Right cardiac atrium (tissue), 5 donors: ENCODE measurements around the gene MRPS23. TPM values are rescaled to one million over a fixed set of nuclear protein-coding genes. Genes with fewer than 3 reads are reported as not detected.
A peak's percentile ranks its signal among the peaks of the same experiment; 100 is the strongest.

Experiments used
- ATAC-seq, 2 donors: fragments of 200-7000 bp; cut with Tn5 transposase; one replicate each; pipeline versions ENCODE4 v1.8.0 to v1.9.1; 2020; ENCODE audit warnings: moderate library complexity in 2 of 2, mild to moderate bottlenecking in 1 of 2
- DNase-seq, 3 donors: peaks; one replicate each; pipeline ENCODE4 v3.0.0-alpha.2; 2020
- H3K27ac ChIP-seq: one replicate; pipeline ENCODE4 v1.5.1; 2013; ENCODE audit warnings: mild to moderate bottlenecking, low read length, control low read depth, moderate library complexity
- H3K27me3 ChIP-seq: one replicate; pipeline ENCODE4 v1.6.1; 2013; ENCODE audit not compliant: control insufficient read depth, insufficient read depth
- H3K4me1 ChIP-seq: one replicate; pipeline ENCODE4 v1.6.1; 2013; ENCODE audit warnings: low read length; ENCODE audit not compliant: control insufficient read depth, insufficient read depth
- H3K4me3 ChIP-seq: one replicate; pipeline ENCODE4 v1.5.1; 2013; ENCODE audit warnings: low read length, control low read depth
- H3K9me3 ChIP-seq: one replicate; pipeline ENCODE4 v1.6.1; 2013; ENCODE audit warnings: low read length; ENCODE audit not compliant: control insufficient read depth
- WGBS: extraction: QIAGEN DNeasy Blood & Tissue Kit; methylation state at CpG from one replicate; pipeline ENCODE4 v1.1.7; 2013; 5-methylcytosine and 5-hydroxymethylcytosine counted together
- intact Hi-C, 4 donors: fragments of 100-400 bp; cut with DNase I; formaldehyde crosslinking; loops; one replicate each; pipeline versions ENCODE4 v1.11.0 to v1.14.0; 2022 to 2023
- long read RNA-seq, 4 donors: library from polyadenylated mRNA; unstranded; transcript quantifications; one replicate each; pipeline ENCODE4 v2.0.0, GENCODE V29; 2020 to 2021
- polyA plus RNA-seq: library from polyadenylated mRNA; stranded (reverse); fragments of 200-250 nt; gene quantifications from one replicate; pipeline ENCODE4 v1.2.3, GENCODE V29; 2013
- total RNA-seq, 4 donors: library from RNA; stranded (reverse); fragmentation: NEBNext Ultra II Directional; extraction: Animal tissue kit (Norgen Biotek cat#: 25700); gene quantifications; one replicate each; pipeline ENCODE4 v1.2.1, GENCODE V29; 2021
- donor health status: healthy with polysubstance abuse.
- donor health status: DM: no; HTN: yes; CAD: no.
- donor health status: DM: no; HTN: no; CAD: no.
- donor health status: DM: no; HTN: yes; CAD: no; lungs with severe emphysema.
- donor health status: DM: yes; HTN: yes; CAD: no.

The MRPS23 gene
- total RNA-seq (10 to 100 TPM; 50.9 to 68.3 (median 61.1) TPM), polyA plus RNA-seq (54.7 TPM)
- long read RNA-seq, donor 1, full-length matches to known transcripts, result 38 of 44 reads
- long read RNA-seq, donor 1, partial matches to known transcripts, result 1 of 44 reads
- long read RNA-seq, donor 1, other reads (novel, unspliced or antisense), result 5 of 44 reads
- long read RNA-seq, donor 2, full-length matches to known transcripts, result 28 of 37 reads
- long read RNA-seq, donor 2, partial matches to known transcripts, result 1 of 37 reads
- long read RNA-seq, donor 2, other reads (novel, unspliced or antisense), result 8 of 37 reads
- long read RNA-seq, donor 3, full-length matches to known transcripts, result 46 of 63 reads
- long read RNA-seq, donor 3, partial matches to known transcripts, result 1 of 63 reads
- long read RNA-seq, donor 3, other reads (novel, unspliced or antisense), result 16 of 63 reads
- long read RNA-seq, donor 4, full-length matches to known transcripts, result 29 of 37 reads
- long read RNA-seq, donor 4, partial matches to known transcripts, result 2 of 37 reads
- long read RNA-seq, donor 4, other reads (novel, unspliced or antisense), result 6 of 37 reads

DNA sequence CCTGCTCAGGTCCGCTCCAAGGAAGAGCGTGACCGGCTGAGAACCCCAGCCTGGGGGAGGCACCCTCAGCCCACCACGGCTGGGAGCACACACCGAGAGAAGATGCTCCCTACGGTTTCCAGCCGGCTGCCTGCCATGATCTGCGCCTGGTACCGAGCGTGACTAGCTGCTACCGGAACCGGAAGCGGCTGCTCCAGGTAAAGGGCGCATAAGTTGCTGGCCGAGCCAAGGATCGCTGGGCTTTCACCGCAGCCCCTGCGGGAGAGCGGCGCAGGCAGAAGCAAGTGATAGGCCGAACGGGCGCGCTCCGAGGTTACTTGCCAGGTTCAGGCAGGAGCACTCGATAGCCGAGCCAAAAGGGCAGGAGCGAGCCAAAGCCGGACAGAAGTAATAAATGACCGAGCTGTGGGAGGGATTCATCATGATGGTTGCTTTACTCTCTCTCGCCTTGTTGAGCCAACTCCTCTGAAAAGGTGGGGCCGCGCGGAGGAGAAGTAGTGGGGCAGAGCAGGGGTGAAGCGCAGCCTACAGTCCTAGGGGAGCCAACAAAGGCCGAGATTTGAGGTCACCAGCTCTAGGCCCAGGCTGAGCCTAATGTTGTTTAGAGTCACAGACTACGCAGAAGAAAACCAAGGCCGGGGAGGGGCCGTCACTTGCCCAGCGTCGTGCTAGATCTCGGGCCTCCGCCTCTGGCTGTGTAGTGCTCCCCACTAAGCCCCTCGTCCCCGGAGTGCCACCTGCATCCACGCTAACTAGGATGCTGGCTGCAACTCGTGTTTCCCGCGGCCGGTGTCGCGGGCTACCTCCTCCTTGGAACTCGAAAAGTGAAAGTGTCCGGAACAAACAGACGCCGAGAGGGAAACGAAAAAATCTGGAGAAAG, at the start of gene MRPS23:
Gene MRPS23 (minus strand): TSS at position 171 of the 881 bp plus-strand sequence. CDS start 34 bp downstream, at position 137.
- H3K9me3 ChIP-seq, result no peaks in the 10 kb centered on the region
- H3K4me3 ChIP-seq, result peak within 1 kb of the TSS; percentile 90
- intact Hi-C loops, result loop anchor here in 2 of 4 donors (10.0 kb wide), 2 partner anchors 235 to 265 kb away; partner anchors contain the start of gene DYNLL2 (in 1 of the 2)
- H3K27ac ChIP-seq, result peak within 1 kb of the TSS; percentile 99
- DNase-seq (peak; percentile 99), ATAC-seq (peak; percentile 88 to 94)
- H3K27me3 ChIP-seq, result no peaks in the 10 kb centered on the region
- H3K4me1 ChIP-seq, result peaks cover 6% of the 10 kb centered on the region
- WGBS, result under 1% methylated on average over 57 of the region's 57 CpGs

DNA sequence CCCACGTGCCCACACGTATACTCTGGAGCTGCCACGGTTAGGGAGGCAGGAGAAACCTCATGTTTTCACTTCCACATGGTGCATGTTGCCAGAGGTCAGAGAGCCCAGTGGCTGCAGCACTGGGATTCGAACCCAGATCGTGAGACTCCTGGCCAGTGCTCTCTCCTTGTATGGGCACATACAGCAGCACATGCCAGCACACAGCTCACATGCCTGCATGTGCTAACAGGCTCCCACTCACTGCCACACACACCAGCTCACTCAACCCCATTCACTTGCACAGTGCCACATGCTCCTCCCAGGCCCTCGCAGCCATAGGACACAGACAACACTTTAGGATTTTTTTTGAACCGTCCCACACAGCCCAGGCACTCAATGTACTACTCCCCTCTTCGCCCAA, 49.5 kb upstream of the MRPS23 start:
- intact Hi-C loops, result loop anchor here in 1 of 4 donors (10.0 kb wide), 1 partner anchor 55 kb away; the partner anchor contains the start of gene CUEDC1
- Histone ChIP-seq H3K27me3 (no peaks in the 10 kb centered on the region), H3K27ac (peak overlapping the region; percentile 76), H3K4me1 (peaks cover 42% of the 10 kb centered on the region), H3K4me3 (no peak overlapping the region), H3K9me3 (no peaks in the 10 kb centered on the region)
- WGBS, result 39% methylated on average over 8 of the region's 8 CpGs
- ATAC-seq (peak; percentile 5 to 20), DNase-seq (peak in 2 of 3 donors; percentile 68 to 70)

- no peaks in the 10 kb centered on the region for H3K27me3 ChIP-seq
- DNase-seq, result peak; percentile 83 to 93 (median 92)
- H3K4me1 ChIP-seq, result peaks cover 39% of the 10 kb centered on the region
- WGBS, result 47% methylated on average over 9 of the region's 9 CpGs
- H3K9me3 ChIP-seq, result no peaks in the 10 kb centered on the region
- intact Hi-C loops, result loop anchor here in 1 of 4 donors (10.0 kb wide), 1 partner anchor 56 kb away; the partner anchor contains the start of gene CUEDC1
- H3K4me3 ChIP-seq, result no peak overlapping the region
- peak overlapping the region; percentile 76 for H3K27ac ChIP-seq
- peak; percentile 77 to 81 for ATAC-seq
These were observed 48.9 kb upstream of the MRPS23 start for GRCh38 chr17:57898487-57899311.

DNA sequence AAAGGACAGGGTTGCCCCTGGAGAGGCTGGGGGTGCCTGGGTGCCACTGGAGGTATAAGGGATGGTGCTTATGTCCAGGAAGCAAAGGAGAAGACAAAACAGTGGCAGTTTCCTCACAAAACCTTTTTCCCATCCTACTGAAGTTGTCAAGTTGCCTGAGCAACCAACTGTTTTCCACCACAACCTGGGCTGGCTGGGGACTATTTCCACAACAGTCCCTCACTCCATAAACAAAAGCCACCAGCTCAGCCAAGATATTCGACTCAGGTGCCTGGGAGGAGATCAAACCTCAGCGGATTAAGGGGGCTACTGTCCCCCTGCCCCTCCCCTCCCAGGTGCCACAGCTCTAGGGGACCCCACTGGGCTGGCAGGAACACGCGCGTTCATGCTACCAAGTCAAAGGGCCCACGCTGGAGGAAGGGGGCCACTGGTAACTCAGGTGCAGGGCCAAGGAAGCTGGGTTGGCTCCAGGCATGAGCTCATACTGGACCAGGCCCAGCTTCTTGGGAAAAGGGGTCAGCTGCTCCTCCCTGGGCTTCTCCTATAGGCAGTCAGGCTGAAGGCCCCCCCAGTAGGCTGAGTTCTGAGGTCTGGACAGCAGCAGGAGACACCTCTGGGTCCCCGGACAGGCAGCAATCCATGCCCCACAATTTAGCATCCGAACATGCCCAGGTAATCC, 45.7 kb upstream of the MRPS23 start:
- DNase-seq, result peak in 2 of 3 donors; percentile 77
- no peak for ATAC-seq

GRCh38 chr17:57894848-57895247, 45.0 kb upstream of the MRPS23 start:
- 72% methylated on average over 1 of the region's 1 CpG for WGBS
- Histone ChIP-seq H3K9me3 (no peaks in the 10 kb centered on the region), H3K27me3 (no peaks in the 10 kb centered on the region), H3K4me1 (peaks cover 49% of the 10 kb centered on the region), H3K4me3 (no peak overlapping the region), H3K27ac (peak overlapping the region; percentile 84)
- intact Hi-C loops, result loop anchor here (5.0 to 10.0 kb wide), 4 partner anchors 57 to 92 kb away; partner anchors contain the start of genes CUEDC1 (in 2 of the 4) and VEZF1 (in 2 of the 4)
- ATAC-seq, result no peak
- DNase-seq, result no peak

More for the DNA sequence above, 45.7 kb upstream of the MRPS23 start:
- Histone ChIP-seq H3K27me3 (no peaks in the 10 kb centered on the region), H3K4me3 (no peak overlapping the region), H3K9me3 (no peaks in the 10 kb centered on the region), H3K27ac (peak overlapping the region; percentile 84), H3K4me1 (peaks cover 49% of the 10 kb centered on the region)
- 43% methylated on average over 8 of the region's 8 CpGs for WGBS
- intact Hi-C loops, result loop anchor here in 1 of 4 donors (10.0 kb wide), 1 partner anchor 59 kb away; the partner anchor contains the start of gene CUEDC1

DNA sequence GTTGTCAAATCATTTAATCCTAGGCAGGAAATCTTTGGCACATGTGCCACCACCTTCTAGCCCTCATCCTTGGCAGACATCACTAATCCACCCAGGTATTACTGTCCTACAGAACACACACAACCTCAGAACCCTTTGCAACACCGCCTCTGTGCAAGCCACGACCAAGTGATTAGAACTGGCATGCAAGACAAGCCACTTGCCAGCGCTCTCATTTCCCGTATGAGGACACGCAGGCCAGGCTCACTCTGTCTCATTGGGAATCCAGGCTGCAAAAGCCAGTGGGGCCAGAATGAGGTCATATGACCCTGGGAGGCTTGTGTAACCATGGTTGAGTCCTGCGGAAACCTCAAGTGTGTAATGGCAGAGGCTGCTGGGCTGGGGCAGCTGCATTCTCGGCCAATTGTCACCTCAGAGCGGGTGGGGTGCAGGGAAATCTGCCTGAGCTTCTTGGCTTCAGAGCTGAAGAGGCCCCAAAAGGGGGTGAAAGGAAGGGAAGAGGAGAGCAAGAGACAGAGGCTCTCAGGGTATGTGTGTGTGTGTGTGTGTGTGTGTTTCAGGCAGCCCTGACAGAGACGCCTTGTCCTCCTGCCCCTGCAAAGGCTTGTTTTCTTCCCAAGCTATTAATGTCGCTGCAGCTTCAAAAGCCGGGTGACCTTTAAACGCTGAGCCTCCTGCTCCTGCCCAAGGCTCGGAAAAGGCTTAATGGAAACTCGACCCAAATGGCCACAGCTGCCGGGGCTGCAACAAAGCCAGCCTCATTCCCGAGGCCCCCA, 43.2 kb upstream of the MRPS23 start:
- intact Hi-C loops, result loop anchor here (5.0 to 10.0 kb wide), 4 partner anchors 59 to 94 kb away; partner anchors contain the start of genes CUEDC1 (in 2 of the 4) and VEZF1 (in 2 of the 4)
- H3K4me1 ChIP-seq, result peaks cover 43% of the 10 kb centered on the region
- peak overlapping the region; percentile 3 for H3K4me3 ChIP-seq

GRCh38 chr17:57892146-57892819, 42.4 kb upstream of the MRPS23 start:
- H3K9me3 ChIP-seq, result no peaks in the 10 kb centered on the region
- H3K27me3 ChIP-seq, result no peaks in the 10 kb centered on the region
- peak overlapping the region; percentile 100 for H3K27ac ChIP-seq
- DNase-seq (peak; percentile 84 to 97 (median 96)), ATAC-seq (peak; percentile 58 to 74)
- intact Hi-C loops, result loop anchor here (5.0 to 10.0 kb wide), 4 partner anchors 60 to 95 kb away; partner anchors contain the start of genes CUEDC1 (in 2 of the 4) and VEZF1 (in 2 of the 4)
- 25% methylated on average over 6 of the region's 6 CpGs for WGBS
- H3K4me3 ChIP-seq, result no peak overlapping the region
- H3K4me1 ChIP-seq, result peaks cover 42% of the 10 kb centered on the region

More for the DNA sequence above, 43.2 kb upstream of the MRPS23 start:
- H3K27me3 ChIP-seq, result no peaks in the 10 kb centered on the region
- peak overlapping the region; percentile 100 for H3K27ac ChIP-seq
- no peaks in the 10 kb centered on the region for H3K9me3 ChIP-seq
- peak; percentile 92 to 93 for ATAC-seq
- peak; percentile 93 to 96 (median 95) for DNase-seq
- 12% methylated on average over 16 of the region's 16 CpGs for WGBS

DNA sequence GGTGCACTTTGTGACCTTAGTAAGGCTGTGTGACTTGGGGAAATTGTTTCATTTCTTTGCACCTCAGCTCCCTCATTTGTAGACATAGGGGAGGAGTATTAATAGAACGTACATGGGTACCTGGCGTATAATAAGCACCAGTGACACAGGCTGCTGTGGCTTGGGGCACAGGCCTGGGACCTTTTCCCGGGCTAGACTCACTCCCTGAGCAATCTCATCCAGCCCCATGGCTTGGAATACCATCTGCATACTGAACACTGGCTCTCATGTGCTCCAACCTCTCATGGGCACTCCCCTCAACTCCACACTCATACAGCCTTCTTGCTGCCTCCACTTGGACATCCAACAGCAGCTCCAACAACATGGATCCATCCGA, 41.0 kb upstream of the MRPS23 start:
- Histone ChIP-seq H3K9me3 (no peaks in the 10 kb centered on the region), H3K27ac (peak overlapping the region; percentile 100), H3K4me1 (peaks cover 42% of the 10 kb centered on the region), H3K4me3 (no peak overlapping the region), H3K27me3 (no peaks in the 10 kb centered on the region)
- 62% methylated on average over 4 of the region's 4 CpGs for WGBS
- ATAC-seq (peak in 1 of 2 donors; percentile 1), DNase-seq (no peak)
- intact Hi-C loops, result loop anchor here (5.0 to 10.0 kb wide), 4 partner anchors 61 to 96 kb away; partner anchors contain the start of genes CUEDC1 (in 2 of the 4) and VEZF1 (in 2 of the 4)
